Ovary (tissue), 3 donors: ENCODE data around the gene LYRM7.

Experiments used
- CTCF ChIP-seq, 3 donors: fragments of 450-650 bp in 2 of 3; fragments of 200-600 bp in 1 of 3; IDR thresholded peaks; one replicate each; pipeline versions ENCODE4 v1.5.1 to v1.8.0; 2016 to 2022; ENCODE audit warnings: antibody characterized with exemption in 3 of 3, mild to moderate bottlenecking in 1 of 3
- EP300 ChIP-seq: sonication (generic); formaldehyde crosslinking; IDR thresholded peaks from one replicate; pipeline ENCODE4 v1.6.1; 2017; ENCODE audit warnings: antibody characterized with exemption
- donor health status: DM: no; HTN: no; CAD: no.

GRCh38 chr5:131224387-131225201 lies 53.9 kb downstream of the LYRM7 start:
- TF ChIP-seq CTCF (IDR thresholded peaks at IDR 0.05) = no peak
- no peak for TF ChIP-seq EP300
